Naive thymus-derived CD4-positive, alpha-beta T cell (primary cell): ENCODE results near the gene TFF2. TPM values are rescaled to one million over a fixed set of nuclear protein-coding genes. Genes with fewer than 3 reads are reported as not detected.

Experiments used
- ATAC-seq: fragments of 150-1000 bp; cut with Tn5 transposase; 2 replicates; pipeline ENCODE4 v1.10.0; 2021; ENCODE audit warnings: mild to moderate bottlenecking, moderate library complexity
- CTCF ChIA-PET: fragments of 350-600 bp; sonication (Branson Sonifier 250); formaldehyde crosslinking; loops from one replicate; lab custom pipeline; 2021; ENCODE audit warnings: antibody characterized with exemption; lab: Charles Lee
- POLR2A ChIA-PET: fragments of 350-600 bp; sonication (Branson Sonifier 250); formaldehyde crosslinking; loops from one replicate; lab custom pipeline; 2021; ENCODE audit warnings: antibody characterized with exemption, inconsistent platforms; lab: Charles Lee
- DNase-seq, 9 donors: peaks; one replicate each; pipeline versions ENCODE4 v3.0.0 to v3.0.0-alpha.2; 2020 to 2022; ENCODE audit warnings: mixed read lengths in 1 of 9
- H3K27ac ChIP-seq: one replicate; pipeline ENCODE4 v1.7.0; 2013; ENCODE audit warnings: mild to moderate bottlenecking, low read depth, low read length, moderate library complexity
- H3K27me3 ChIP-seq, 2 donors: one replicate each; pipeline ENCODE4 v1.7.0; 2013; ENCODE audit warnings: low read length in 2 of 2, mild to moderate bottlenecking in 2 of 2, moderate library complexity in 2 of 2; ENCODE audit not compliant: control insufficient read depth in 2 of 2, insufficient read depth in 2 of 2
- H3K36me3 ChIP-seq, 3 experiments: 1 replicate in 2 of 3; 2 replicates in 1 of 3; pipeline ENCODE4 v1.7.0; 2013; ENCODE audit warnings: low read length in 3 of 3, mild to moderate bottlenecking in 3 of 3, moderate library complexity in 1 of 3; ENCODE audit not compliant: insufficient read depth in 3 of 3, control insufficient read depth in 2 of 3
- H3K4me1 ChIP-seq, 2 donors: one replicate each; pipeline ENCODE4 v1.7.0; 2013; ENCODE audit warnings: low read length in 2 of 2, mild to moderate bottlenecking in 2 of 2, moderate library complexity in 1 of 2; ENCODE audit not compliant: control insufficient read depth in 2 of 2, insufficient read depth in 2 of 2
- H3K4me3 ChIP-seq: 2 replicates; pipeline ENCODE4 v1.7.0; 2013; ENCODE audit warnings: mild to moderate bottlenecking, low read length
- H3K9me3 ChIP-seq, 3 experiments: 1 replicate in 2 of 3; 2 replicates in 1 of 3; pipeline ENCODE4 v1.7.0; 2013; ENCODE audit warnings: low read length in 3 of 3; ENCODE audit not compliant: control insufficient read depth in 2 of 3
- H3K27ac Mint-ChIP-seq, 9 donors: one replicate each; pipeline ENCODE4 v1.8.0; 2020 to 2022; ENCODE audit warnings: mixed read lengths in 9 of 9, mild to moderate bottlenecking in 8 of 9, moderate library complexity in 5 of 9, inconsistent platforms in 2 of 9
- H3K27me3 Mint-ChIP-seq, 5 donors: one replicate each; pipeline ENCODE4 v1.8.0; 2021 to 2022; ENCODE audit warnings: mixed read lengths in 5 of 5, mild to moderate bottlenecking in 1 of 5
- H3K36me3 Mint-ChIP-seq, 5 donors: one replicate each; pipeline ENCODE4 v1.8.0; 2020 to 2022; ENCODE audit warnings: mixed read lengths in 5 of 5, mild to moderate bottlenecking in 3 of 5, inconsistent platforms in 1 of 5
- H3K4me1 Mint-ChIP-seq, 7 donors: one replicate each; pipeline ENCODE4 v1.8.0; 2020 to 2022; ENCODE audit warnings: mixed read lengths in 7 of 7, mild to moderate bottlenecking in 3 of 7, inconsistent platforms in 1 of 7
- H3K4me3 Mint-ChIP-seq, 10 donors: one replicate each; pipeline ENCODE4 v1.8.0; 2020 to 2022; ENCODE audit warnings: mild to moderate bottlenecking in 10 of 10, mixed read lengths in 10 of 10, moderate library complexity in 6 of 10, inconsistent platforms in 2 of 10
- H3K9me3 Mint-ChIP-seq, 11 donors: one replicate each; pipeline ENCODE4 v1.8.0; 2020 to 2022; ENCODE audit warnings: mixed read lengths in 11 of 11, mild to moderate bottlenecking in 4 of 11, inconsistent platforms in 1 of 11, moderate library complexity in 1 of 11
- intact Hi-C, 2 donors: fragments of 100-400 bp; cut with micrococcal nuclease; formaldehyde crosslinking; loops; one replicate each; pipeline ENCODE4 v1.15.1; 2023
- polyA plus RNA-seq, 2 donors: library from polyadenylated mRNA; unstranded; fragments of 300-500 nt; fragmentation: Illumina TruSeq; gene quantifications; one replicate each; pipeline ENCODE4 v1.2.3, GENCODE V29; 2021
- total RNA-seq, 6 experiments: library from RNA in 5 of 6; stranded (reverse) in 5 of 6; gene quantifications; 1 replicate in 5 of 6; 2 replicates in 1 of 6; pipeline ENCODE4 v1.2.3 and lab custom pipeline; 2021 to 2026

The TFF2 gene
- total and polyA plus RNA-seq, 7 experiments from 2014 or later: not detected

GRCh38 chr21:42317826-42318746 is 32.7 kb downstream of the TFF2 start:
- Mint-ChIP-seq H3K27me3 (peaks cover 0 to 5% (median 4%) of the 10 kb centered on the region in 5 donors), H3K36me3 (no peaks in the 10 kb centered on the region), H3K4me1 (peaks cover 0 to 5% (median 0%) of the 10 kb centered on the region in 7 donors), H3K9me3 (no peaks in the 10 kb centered on the region), H3K27ac (no peak overlapping the region), H3K4me3 (peak overlapping the region in 1 of 10 donors; percentile 45)
- no peaks in the 10 kb centered on the region for H3K27me3 ChIP-seq
- no peaks in the 10 kb centered on the region for H3K9me3 ChIP-seq
- POLR2A ChIA-PET: no interaction called here
- no peak for ATAC-seq
- peak in 1 of 9 donors; percentile 15 for DNase-seq
- H3K27ac ChIP-seq: no peak overlapping the region
- H3K4me1 ChIP-seq: no peaks in the 10 kb centered on the region
- no peaks in the 10 kb centered on the region for H3K36me3 ChIP-seq
- H3K4me3 ChIP-seq: no peak overlapping the region
- intact Hi-C loops: no loop called here
- CTCF ChIA-PET: no interaction called here

- ATAC-seq (no peak), DNase-seq (peak in 1 of 9 donors; percentile 12)
- no peaks in the 10 kb centered on the region for H3K9me3 Mint-ChIP-seq
- ChIA-PET POLR2A (no interaction called here), CTCF (no interaction called here)
- H3K27me3 Mint-ChIP-seq: peaks cover 0 to 5% (median 2%) of the 10 kb centered on the region in 5 donors
- no peak overlapping the region for H3K4me3 ChIP-seq
- H3K9me3 ChIP-seq: no peaks in the 10 kb centered on the region
- H3K27ac Mint-ChIP-seq: no peak overlapping the region
- H3K27me3 ChIP-seq: no peaks in the 10 kb centered on the region
- no peaks in the 10 kb centered on the region for H3K36me3 Mint-ChIP-seq
- peaks cover 0 to 5% (median 0%) of the 10 kb centered on the region in 7 donors for H3K4me1 Mint-ChIP-seq
- intact Hi-C loops: no loop called here
- no peaks in the 10 kb centered on the region for H3K36me3 ChIP-seq
- no peaks in the 10 kb centered on the region for H3K4me1 ChIP-seq
- no peak overlapping the region for H3K4me3 Mint-ChIP-seq
- no peak overlapping the region for H3K27ac ChIP-seq
These were observed 33.5 kb downstream of the TFF2 start for GRCh38 chr21:42317341-42317741.

DNA sequence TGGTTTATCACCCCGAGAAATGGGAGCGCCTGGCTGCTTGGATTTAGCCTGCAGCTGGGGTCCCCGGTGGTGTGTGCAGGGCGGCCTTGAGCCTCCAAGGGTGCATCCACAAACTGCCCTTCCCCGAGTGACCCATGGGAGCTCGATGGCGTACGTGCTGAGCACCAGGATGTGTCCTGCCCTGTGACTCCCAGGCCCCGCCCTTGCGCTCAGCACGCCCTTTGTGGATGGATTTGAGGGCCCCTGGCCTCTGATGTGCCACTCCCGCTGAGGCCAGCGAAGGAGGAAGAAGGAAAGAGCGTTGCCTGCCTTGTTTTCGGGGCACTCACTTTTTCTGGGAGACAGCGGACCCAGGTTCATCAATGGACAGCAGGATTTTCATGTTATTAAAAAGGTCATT is 33.9 kb downstream of the TFF2 start:
- Histone ChIP-seq H3K4me3 (no peak overlapping the region), H3K27me3 (no peaks in the 10 kb centered on the region), H3K27ac (no peak overlapping the region), H3K4me1 (no peaks in the 10 kb centered on the region), H3K36me3 (no peaks in the 10 kb centered on the region), H3K9me3 (no peaks in the 10 kb centered on the region)
- Mint-ChIP-seq H3K9me3 (no peaks in the 10 kb centered on the region), H3K4me3 (no peak overlapping the region), H3K27ac (no peak overlapping the region), H3K27me3 (peaks cover 0 to 5% (median 2%) of the 10 kb centered on the region in 5 donors), H3K4me1 (peaks cover 0 to 5% (median 0%) of the 10 kb centered on the region in 7 donors), H3K36me3 (no peaks in the 10 kb centered on the region)
- no peak for ATAC-seq
- intact Hi-C loops: no loop called here
- POLR2A ChIA-PET: no interaction called here
- peak in 1 of 9 donors; percentile 12 for DNase-seq
- CTCF ChIA-PET: no interaction called here

- Histone ChIP-seq H3K4me3 (no peak within 1 kb of the TSS), H3K27me3 (no peaks in the 10 kb centered on the region), H3K27ac (no peak within 1 kb of the TSS), H3K9me3 (no peaks in the 10 kb centered on the region), H3K4me1 (no peaks in the 10 kb centered on the region), H3K36me3 (no peaks in the 10 kb centered on the region)
- intact Hi-C loops: no loop called here
- H3K27me3 Mint-ChIP-seq: peaks cover 0 to 2% (median 0%) of the 10 kb centered on the region in 5 donors
- H3K4me1 Mint-ChIP-seq: peaks cover 0 to 5% (median 0%) of the 10 kb centered on the region in 7 donors
- POLR2A ChIA-PET: no interaction called here
- ATAC-seq: no peak
- CTCF ChIA-PET: no interaction called here
- DNase-seq: peak in 1 of 9 donors; percentile 17
- H3K36me3 Mint-ChIP-seq: no peaks in the 10 kb centered on the region
- H3K4me3 Mint-ChIP-seq: no peak within 1 kb of the TSS
- H3K27ac Mint-ChIP-seq: no peak within 1 kb of the TSS
- H3K9me3 Mint-ChIP-seq: peaks cover 0 to 1% (median 0%) of the 10 kb centered on the region in 11 donors
These were observed 35.4 kb downstream of the TFF2 start, which contains the start of gene TFF3 for GRCh38 chr21:42315296-42315891. Gene TFF3 (minus strand): TSS chr21:42315409. CDS start chr21:42315374, 35 bp downstream.

DNA sequence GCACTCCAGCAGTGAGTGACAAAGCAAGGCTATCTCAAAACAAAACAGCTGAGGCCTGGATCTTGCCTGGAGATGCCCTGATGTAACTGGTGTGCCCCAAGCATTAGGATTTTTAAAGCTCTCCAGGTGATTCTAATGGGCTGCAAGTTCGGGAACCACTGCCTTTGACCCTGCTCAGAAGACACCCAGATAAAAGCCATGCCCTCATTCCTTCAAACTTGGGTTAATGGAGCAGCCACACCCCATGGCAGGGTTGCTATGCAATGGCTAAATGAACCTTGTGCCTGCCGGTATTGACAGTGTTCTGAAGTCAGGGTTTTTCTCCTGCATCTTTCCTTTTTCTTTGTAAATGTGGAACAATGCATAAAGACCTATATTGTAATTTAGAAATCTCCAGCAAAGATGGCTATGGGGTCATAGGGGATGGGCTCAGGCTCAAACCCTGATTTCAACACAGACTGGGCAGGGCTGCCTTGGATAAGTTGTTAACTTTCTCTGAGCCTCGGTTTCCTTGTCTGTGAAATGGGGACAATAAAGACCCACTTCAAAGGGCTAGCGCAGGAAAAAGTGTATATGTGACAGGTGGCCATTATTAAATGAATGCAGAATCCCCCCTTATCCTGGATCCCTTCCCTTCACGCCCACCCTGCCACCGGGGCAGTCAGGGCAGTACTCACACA is 36.0 kb downstream of the TFF2 start:
- Histone ChIP-seq H3K36me3 (no peaks in the 10 kb centered on the region), H3K4me1 (peaks cover 0 to 3% of the 10 kb centered on the region in 2 donors), H3K27me3 (no peaks in the 10 kb centered on the region), H3K9me3 (no peaks in the 10 kb centered on the region), H3K27ac (no peak overlapping the region), H3K4me3 (no peak overlapping the region)
- peaks cover 0 to 2% (median 0%) of the 10 kb centered on the region in 5 donors for H3K27me3 Mint-ChIP-seq
- ChIA-PET CTCF (interaction anchor here (1.2 kb wide), 1 partner anchor 22 kb away, joined by 3 read pairs; no protein-coding TSS in a partner anchor), POLR2A (no interaction called here)
- no peak overlapping the region for H3K4me3 Mint-ChIP-seq
- peaks cover 0 to 3% (median 0%) of the 10 kb centered on the region in 11 donors for H3K9me3 Mint-ChIP-seq
- H3K4me1 Mint-ChIP-seq: peaks cover 0 to 10% (median 2%) of the 10 kb centered on the region in 7 donors
- intact Hi-C loops: no loop called here
- DNase-seq (peak in 1 of 9 donors; percentile 15), ATAC-seq (no peak)
- no peaks in the 10 kb centered on the region for H3K36me3 Mint-ChIP-seq
- H3K27ac Mint-ChIP-seq: no peak overlapping the region

DNA sequence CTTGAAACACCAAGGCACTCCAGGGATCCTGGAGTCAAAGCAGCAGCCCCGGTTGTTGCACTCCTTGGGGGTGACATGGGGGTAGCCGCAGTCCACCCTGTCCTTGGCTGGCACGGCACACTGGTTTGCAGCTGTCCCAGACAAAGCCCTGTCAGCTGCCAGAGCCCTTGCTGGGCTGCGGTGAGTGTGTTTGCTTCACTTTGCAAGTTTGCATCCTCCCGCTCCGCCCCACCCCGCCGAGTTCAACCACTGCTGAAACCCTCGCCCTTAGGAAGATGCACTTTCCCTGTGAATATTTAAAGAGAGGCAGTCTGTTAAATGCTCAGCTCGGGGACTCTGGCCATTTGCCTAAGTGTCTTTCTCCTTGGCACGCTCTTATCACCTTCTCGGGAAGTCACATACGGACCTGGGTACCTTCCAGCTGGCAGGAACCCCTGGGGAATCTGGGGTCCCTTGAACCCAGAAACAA is 37.3 kb downstream of the TFF2 start:
- ChIA-PET CTCF (interaction anchor here (1.2 kb wide), 1 partner anchor 23 kb away, joined by 3 read pairs; no protein-coding TSS in a partner anchor), POLR2A (no interaction called here)
- H3K36me3 Mint-ChIP-seq: no peaks in the 10 kb centered on the region
- no peak overlapping the region for H3K4me3 Mint-ChIP-seq
- intact Hi-C loops: no loop called here
- no peak overlapping the region for H3K27ac Mint-ChIP-seq
- H3K4me3 ChIP-seq: no peak overlapping the region
- H3K4me1 Mint-ChIP-seq: peaks cover 0 to 10% (median 3%) of the 10 kb centered on the region in 7 donors
- DNase-seq (peak in 1 of 9 donors; percentile 17), ATAC-seq (no peak)
- H3K27ac ChIP-seq: no peak overlapping the region
- H3K9me3 Mint-ChIP-seq: peaks cover 0 to 3% (median 0%) of the 10 kb centered on the region in 11 donors
- H3K4me1 ChIP-seq: peaks cover 0 to 8% of the 10 kb centered on the region in 2 donors
- H3K9me3 ChIP-seq: no peaks in the 10 kb centered on the region
- no peaks in the 10 kb centered on the region for H3K27me3 ChIP-seq
- no peaks in the 10 kb centered on the region for H3K27me3 Mint-ChIP-seq
- H3K36me3 ChIP-seq: no peaks in the 10 kb centered on the region
